NCI-H748 (cell line): Measurements from ENCODE around the gene NCAPH2.

Source experiments
- DNase-seq: peaks from one replicate; lab custom pipeline; 2025; ENCODE audit not compliant: unreplicated experiment; lab: John Stamatoyannopoulos, UW

Gene NCAPH2

DNA sequence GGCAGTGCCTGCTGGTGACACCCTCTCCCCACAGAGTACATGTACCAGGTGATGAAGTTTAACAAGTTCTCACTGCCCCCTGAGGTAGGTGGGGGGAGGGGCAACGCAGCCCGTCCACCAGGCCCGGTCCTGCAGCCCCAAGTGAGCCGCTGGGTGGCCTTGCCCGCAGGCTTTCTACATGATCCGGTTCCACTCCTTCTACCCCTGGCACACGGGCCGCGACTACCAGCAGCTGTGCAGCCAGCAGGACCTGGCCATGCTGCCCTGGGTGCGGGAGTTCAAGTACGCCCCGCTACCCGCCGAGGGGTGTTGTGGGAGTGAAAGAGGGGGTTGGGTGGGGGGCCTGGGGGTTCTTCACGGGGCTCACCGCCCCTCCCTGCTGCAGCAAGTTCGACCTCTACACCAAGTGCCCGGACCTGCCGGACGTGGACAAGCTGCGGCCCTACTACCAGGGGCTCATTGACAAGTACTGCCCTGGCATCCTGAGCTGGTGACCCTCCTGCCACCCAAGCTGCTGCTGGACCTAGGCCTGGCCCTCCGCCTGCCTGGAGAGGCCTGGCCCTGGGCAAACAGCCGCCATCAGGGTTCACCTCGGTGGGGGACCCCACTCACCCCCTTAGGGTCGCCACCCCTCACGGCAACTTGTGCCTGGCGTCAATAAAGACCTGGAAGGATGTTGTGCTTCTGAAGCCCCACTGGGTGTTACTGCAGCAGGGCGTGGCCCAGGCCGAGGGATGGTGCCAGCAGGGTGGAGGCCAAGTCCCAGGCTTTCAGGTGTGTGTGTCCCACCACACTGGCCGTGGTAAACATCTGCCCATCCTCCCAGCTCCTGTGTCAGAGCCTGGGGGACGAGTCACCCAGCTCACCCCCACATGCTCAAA lies 18.4 kb upstream of the NCAPH2 start:
- no peak for DNase-seq

- DNase-seq, result no peak
These were observed 17.3 kb upstream of the NCAPH2 start for GRCh38 chr22:50490531-50491308.

- DNase-seq, result no peak
These were observed 10.9 kb upstream of the NCAPH2 start for GRCh38 chr22:50497093-50497492.

DNA sequence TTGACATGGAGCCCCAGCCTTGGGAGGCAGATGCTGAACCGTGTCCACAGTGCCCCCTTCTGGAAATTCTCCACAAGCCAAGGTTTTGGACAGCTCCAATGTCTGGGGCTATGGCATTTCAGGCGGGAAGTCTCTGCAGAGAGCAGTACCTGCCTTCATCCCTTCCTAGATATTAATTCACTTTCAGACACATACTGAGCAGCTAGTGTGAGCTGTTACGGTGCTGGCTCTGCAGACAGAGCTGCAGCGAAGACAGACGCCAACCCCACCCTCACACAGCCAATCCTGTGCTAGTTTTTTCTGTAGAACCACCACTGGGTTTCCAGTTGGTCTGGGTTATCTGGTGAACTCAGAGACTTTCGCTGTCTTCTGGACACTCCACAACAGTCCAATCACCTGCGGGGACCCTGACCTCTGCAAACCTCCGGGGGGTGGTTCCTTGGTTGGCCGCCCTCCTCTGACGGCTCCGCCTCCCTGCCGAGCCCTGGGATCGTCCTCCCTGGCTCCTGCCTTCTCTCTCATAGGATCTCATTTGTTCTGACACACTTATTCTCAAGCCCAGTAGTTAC lies 9.6 kb upstream of the NCAPH2 start:
- peak; percentile 90 for DNase-seq

DNA sequence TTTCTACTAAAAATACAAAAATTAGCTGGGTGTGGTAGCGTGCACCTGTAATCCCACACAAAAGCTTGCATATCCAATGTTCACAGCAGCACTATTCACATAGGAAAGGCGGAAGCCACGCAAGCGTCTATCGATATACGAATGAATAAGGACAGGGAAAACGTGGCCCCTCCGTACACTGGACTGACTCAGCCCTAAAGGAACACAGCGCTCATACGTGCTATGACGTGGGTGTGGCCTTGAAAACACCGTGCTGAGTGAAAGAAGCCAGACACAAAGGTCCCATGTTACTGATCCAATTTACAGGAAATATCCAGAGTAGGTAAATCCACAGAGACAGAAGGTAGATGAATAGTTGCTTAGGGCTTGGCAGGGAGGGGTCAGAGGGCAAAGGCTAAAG lies 7.6 kb upstream of the NCAPH2 start:
- DNase-seq, result no peak

GRCh38 chr22:50502096-50502495 lies 5.9 kb upstream of the NCAPH2 start:
- no peak for DNase-seq

GRCh38 chr22:50502628-50503474 lies 5.2 kb upstream of the NCAPH2 start:
- DNase-seq, result no peak

GRCh38 chr22:50503475-50504145 lies 4.4 kb upstream of the NCAPH2 start:
- DNase-seq, result no peak

DNA sequence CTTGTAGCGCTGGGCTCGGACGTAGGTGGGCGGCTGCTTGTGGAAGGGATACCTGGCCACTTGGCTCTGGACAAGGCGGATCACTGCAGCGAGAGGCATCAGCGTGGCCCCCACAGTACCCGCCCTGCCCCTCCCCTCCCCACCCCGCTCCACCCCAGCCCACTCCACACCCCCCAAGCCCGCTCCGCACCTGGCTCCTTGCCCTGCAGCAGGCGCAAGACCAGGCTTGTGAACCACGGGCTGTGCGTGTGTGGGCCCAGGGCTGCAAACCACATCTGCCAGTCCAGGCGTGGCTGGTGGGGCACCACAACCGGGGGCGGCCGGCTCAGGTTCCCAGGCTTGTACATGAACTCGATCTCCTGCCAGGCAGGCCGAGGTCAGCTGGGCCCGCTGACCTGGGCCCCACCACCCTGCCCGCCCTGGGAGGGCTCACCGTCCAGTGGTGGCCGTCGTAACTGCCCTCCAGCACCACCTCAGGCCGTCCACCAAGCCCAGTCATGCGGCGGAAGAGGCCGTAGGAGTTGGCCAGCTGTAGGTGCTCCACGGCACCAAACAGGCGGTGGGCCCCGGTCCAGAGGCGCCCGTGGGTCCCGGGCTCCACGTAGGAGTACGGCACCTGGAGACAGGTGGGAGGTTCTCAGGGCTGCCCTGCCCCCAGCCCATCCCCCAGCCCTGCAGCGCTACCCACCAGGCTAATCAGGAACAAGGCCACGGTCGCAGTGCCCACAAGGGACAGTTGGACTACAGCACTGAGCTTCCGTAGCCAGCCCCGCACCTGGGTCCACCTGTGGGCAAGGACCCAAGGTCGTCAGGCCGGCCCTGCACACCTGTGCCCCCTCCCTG lies 3.4 kb upstream of the NCAPH2 start:
- DNase-seq, result no peak

- DNase-seq, result no peak
These were observed 2.7 kb upstream of the NCAPH2 start for GRCh38 chr22:50505276-50505775.

- no peak for DNase-seq
These were observed 2.0 kb upstream of the NCAPH2 start for GRCh38 chr22:50505776-50506610.

DNA sequence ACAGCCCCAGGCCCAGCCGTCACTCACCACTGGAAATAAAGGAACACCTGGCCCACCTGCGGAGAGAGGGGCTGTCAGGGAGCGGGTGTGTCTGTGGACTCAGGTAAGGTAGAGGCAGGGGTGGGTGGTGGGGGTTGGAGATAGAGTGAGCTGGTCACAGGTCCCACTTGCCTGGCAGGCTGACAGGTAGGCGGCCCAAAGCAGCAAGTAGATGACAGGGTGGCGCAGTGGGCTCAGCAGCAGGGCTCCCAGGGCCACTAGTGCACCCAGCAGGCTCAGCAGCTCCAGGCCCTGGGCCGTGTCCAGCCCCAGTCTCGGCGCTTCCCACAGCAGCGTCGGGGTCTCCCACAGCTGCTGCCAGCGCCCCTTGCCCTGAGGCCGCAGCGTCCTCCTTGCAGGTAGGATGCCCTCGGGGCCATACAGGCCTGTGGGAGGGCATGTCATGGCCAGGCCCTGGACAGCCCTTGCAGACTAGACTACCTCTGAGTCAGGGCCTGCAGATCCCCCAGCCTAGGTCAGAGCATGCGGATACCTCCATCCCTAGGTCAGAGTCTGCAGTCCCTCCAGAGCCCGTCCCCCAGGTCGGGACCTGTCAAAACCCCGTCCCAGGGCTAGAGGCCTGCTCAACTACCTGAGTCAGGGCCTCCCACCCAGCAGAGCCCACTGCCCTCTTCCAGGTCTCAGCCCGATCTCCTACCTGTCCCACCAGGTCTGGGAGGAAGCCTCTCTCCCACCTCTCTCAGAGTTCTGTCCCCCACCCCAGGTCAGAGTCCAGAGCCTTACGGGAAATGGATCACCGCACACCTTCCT lies 1.2 kb upstream of the NCAPH2 start:
- peak; percentile 57 for DNase-seq

GRCh38 chr22:50507421-50507990 lies 518 bp upstream of the NCAPH2 start, which contains the start of gene LMF2:
TSS of gene LMF2 (minus strand) at chr22:50507702. CDS start at chr22:50507675, 27 bp downstream.
- peak; percentile 89 for DNase-seq

DNA sequence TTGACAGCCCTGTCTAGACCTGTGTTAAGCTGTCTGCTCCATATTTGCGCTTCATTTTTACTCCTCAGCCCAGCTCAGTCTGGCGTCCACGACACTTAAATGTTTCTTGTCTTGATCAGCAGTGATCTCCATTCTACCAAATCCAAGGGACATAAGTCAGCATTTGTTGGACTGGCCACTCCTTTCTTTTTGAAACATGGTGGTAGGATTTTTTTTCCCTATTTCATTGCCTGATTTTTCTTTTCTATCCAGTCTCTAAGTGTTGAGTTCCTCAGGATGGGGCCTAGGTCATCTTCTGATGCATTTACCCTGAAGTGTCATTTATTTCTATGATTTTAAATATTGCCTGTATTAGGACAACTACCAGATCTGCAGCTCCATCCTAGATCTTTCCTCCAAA lies 873 bp downstream of the NCAPH2 start:
- DNase-seq, result no peak

DNA sequence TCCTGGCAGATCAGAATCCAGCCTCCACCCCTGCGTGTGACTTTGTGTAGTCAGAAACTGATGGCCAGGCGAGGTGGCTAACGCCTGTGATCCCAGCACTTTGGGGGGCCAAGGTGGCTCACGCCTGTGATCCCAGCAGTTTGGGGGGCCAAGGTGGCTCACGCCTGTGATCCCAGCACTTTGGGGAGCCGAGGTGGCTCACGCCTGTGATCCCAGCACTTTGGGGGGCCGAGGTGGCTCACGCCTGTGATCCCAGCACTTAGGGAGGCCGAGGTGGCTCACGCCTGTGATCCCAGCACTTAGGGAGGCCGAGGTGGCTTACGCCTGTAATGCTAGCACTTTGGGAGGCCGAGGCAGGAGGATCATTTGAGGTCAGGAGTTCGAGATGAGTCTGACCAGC lies 5.2 kb downstream of the NCAPH2 start:
- no peak for DNase-seq

- DNase-seq, result no peak
These were observed 8.0 kb downstream of the NCAPH2 start for GRCh38 chr22:50516068-50516467.

DNA sequence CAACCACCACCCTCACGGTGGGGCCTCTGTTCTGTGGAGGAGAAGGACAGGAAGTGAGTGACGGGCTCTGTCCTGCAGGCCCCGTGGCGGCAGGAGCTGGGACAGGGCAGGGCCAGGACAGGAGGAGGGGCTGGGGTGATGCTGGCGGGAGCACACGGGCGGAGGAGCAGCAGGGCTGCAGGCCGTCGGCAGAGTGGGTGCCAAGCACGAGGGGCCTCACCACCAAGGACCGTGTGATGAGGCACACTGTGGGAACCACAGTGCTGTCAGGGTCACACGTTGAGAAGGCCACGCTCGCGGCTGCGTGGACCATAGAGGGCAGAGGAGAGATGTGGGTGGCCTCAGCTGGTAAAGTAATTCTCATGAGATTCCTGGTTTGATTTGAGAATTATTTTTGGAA lies 8.9 kb downstream of the NCAPH2 start:
- no peak for DNase-seq
